ENCODE data around the gene ASTN2. TPM values are rescaled to one million over a fixed set of nuclear protein-coding genes. Genes with fewer than 3 reads are reported as not detected.

The ASTN2 gene
- total RNA-seq, 1 donor from 2014 or later = 29.0 TPM

GRCh38 chr9:116791326-116791725 is 623.5 kb downstream of the ASTN2 start:
- Mint-ChIP-seq H3K4me3 (ENCODE audit: low read depth) (no peak overlapping the region), H3K4me1 (ENCODE audit: low read depth) (no peaks in the 10 kb centered on the region), H3K36me3 (ENCODE audit: insufficient read depth) (no peaks in the 10 kb centered on the region), H3K9me3 (ENCODE audit: low read depth) (no peaks in the 10 kb centered on the region), H3K27me3 (no peaks in the 10 kb centered on the region), H3K27ac (no peak overlapping the region)
- DNase-seq (ENCODE audit: low spot score, unreplicated experiment) = no peak
- no peak for TF ChIP-seq CTCF (IDR thresholded peaks at IDR 0.05; ENCODE audit: unreplicated experiment)

- no peak overlapping the region for H3K27ac Mint-ChIP-seq
- no peak overlapping the region for H3K4me3 Mint-ChIP-seq (ENCODE audit: low read depth)
- no peak for DNase-seq (ENCODE audit: low spot score, unreplicated experiment)
Measured at GRCh38 chr9:116789081-116789480, 625.8 kb downstream of the ASTN2 start.

GRCh38 chr9:116786737-116787136 is 628.1 kb downstream of the ASTN2 start:
- Mint-ChIP-seq H3K36me3 (ENCODE audit: insufficient read depth) (no peaks in the 10 kb centered on the region), H3K4me3 (ENCODE audit: low read depth) (no peak overlapping the region), H3K4me1 (ENCODE audit: low read depth) (no peaks in the 10 kb centered on the region), H3K9me3 (ENCODE audit: low read depth) (no peaks in the 10 kb centered on the region), H3K27me3 (no peaks in the 10 kb centered on the region), H3K27ac (no peak overlapping the region)
- no peak for TF ChIP-seq CTCF (IDR thresholded peaks at IDR 0.05; ENCODE audit: unreplicated experiment)
- DNase-seq (ENCODE audit: low spot score, unreplicated experiment) = no peak

More at GRCh38 chr9:116789081-116789480, 625.8 kb downstream of the ASTN2 start:
- Mint-ChIP-seq H3K27me3 (no peaks in the 10 kb centered on the region), H3K9me3 (ENCODE audit: low read depth) (no peaks in the 10 kb centered on the region), H3K4me1 (ENCODE audit: low read depth) (no peaks in the 10 kb centered on the region), H3K36me3 (ENCODE audit: insufficient read depth) (no peaks in the 10 kb centered on the region)
- no peak for TF ChIP-seq CTCF (IDR thresholded peaks at IDR 0.05; ENCODE audit: unreplicated experiment)

- no peaks in the 10 kb centered on the region for H3K36me3 Mint-ChIP-seq (ENCODE audit: insufficient read depth)
- H3K27ac Mint-ChIP-seq = no peak overlapping the region
- H3K9me3 Mint-ChIP-seq (ENCODE audit: low read depth) = peaks cover 10% of the 10 kb centered on the region
- no peak overlapping the region for H3K4me3 Mint-ChIP-seq (ENCODE audit: low read depth)
- no peaks in the 10 kb centered on the region for H3K4me1 Mint-ChIP-seq (ENCODE audit: low read depth)
- TF ChIP-seq CTCF (IDR thresholded peaks at IDR 0.05; ENCODE audit: unreplicated experiment) = no peak
- no peaks in the 10 kb centered on the region for H3K27me3 Mint-ChIP-seq
- DNase-seq (ENCODE audit: low spot score, unreplicated experiment) = no peak
Measured at GRCh38 chr9:116777116-116777515, 637.7 kb downstream of the ASTN2 start.

GRCh38 chr9:116774421-116775180 is 640.3 kb downstream of the ASTN2 start:
- no peak for TF ChIP-seq CTCF (IDR thresholded peaks at IDR 0.05; ENCODE audit: unreplicated experiment)
- no peak overlapping the region for H3K4me3 Mint-ChIP-seq (ENCODE audit: low read depth)
- H3K9me3 Mint-ChIP-seq (ENCODE audit: low read depth) = peaks cover 6% of the 10 kb centered on the region
- H3K27me3 Mint-ChIP-seq = no peaks in the 10 kb centered on the region
- no peaks in the 10 kb centered on the region for H3K36me3 Mint-ChIP-seq (ENCODE audit: insufficient read depth)
- no peak overlapping the region for H3K27ac Mint-ChIP-seq
- no peak for DNase-seq (ENCODE audit: low spot score, unreplicated experiment)
- H3K4me1 Mint-ChIP-seq (ENCODE audit: low read depth) = no peaks in the 10 kb centered on the region

Data from progenitor cell of endocrine pancreas (in vitro differentiated cells).